ENCODE data around the gene ARAP1.

ARAP1 gene

GRCh38 chr11:72669527-72669926 is 82.7 kb downstream of the ARAP1 start:
- no peak overlapping the region for H3K4me3 ChIP-seq (ENCODE audit: low read depth, low read length)
- TF ChIP-seq, protein P1, sequence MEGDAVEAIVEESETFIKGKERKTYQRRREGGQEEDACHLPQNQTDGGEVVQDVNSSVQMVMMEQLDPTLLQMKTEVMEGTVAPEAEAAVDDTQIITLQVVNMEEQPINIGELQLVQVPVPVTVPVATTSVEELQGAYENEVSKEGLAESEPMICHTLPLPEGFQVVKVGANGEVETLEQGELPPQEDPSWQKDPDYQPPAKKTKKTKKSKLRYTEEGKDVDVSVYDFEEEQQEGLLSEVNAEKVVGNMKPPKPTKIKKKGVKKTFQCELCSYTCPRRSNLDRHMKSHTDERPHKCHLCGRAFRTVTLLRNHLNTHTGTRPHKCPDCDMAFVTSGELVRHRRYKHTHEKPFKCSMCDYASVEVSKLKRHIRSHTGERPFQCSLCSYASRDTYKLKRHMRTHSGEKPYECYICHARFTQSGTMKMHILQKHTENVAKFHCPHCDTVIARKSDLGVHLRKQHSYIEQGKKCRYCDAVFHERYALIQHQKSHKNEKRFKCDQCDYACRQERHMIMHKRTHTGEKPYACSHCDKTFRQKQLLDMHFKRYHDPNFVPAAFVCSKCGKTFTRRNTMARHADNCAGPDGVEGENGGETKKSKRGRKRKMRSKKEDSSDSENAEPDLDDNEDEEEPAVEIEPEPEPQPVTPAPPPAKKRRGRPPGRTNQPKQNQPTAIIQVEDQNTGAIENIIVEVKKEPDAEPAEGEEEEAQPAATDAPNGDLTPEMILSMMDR (IDR thresholded peaks at IDR 0.05; ENCODE audit: insufficient read depth, low read length, missing control alignments): no peak
- POLR2A ChIA-PET: no interaction called here
- DNase-seq (ENCODE audit: low read depth, low spot score): no peak
- CTCF ChIA-PET: interaction anchor here (1.3 to 3.4 kb wide), 3 partner anchors 9 to 83 kb away, joined by 3 to 30 read pairs (median 7); no protein-coding TSS in a partner anchor

GRCh38 chr11:72668629-72669347 is 83.4 kb downstream of the ARAP1 start:
- TF ChIP-seq, protein P1 (IDR thresholded peaks at IDR 0.05; ENCODE audit: insufficient read depth, low read length, missing control alignments): no peak
- no peak for DNase-seq (ENCODE audit: low read depth, low spot score)
- H3K4me3 ChIP-seq (ENCODE audit: low read depth, low read length): no peak overlapping the region
- ChIA-PET POLR2A (no interaction called here), CTCF (interaction anchor here (0.8 to 3.5 kb wide), 12 partner anchors 9 to 197 kb away, joined by 3 to 30 read pairs (median 4); no protein-coding TSS in a partner anchor)

GRCh38 chr11:72665911-72666472 is 86.2 kb downstream of the ARAP1 start:
- no peak for DNase-seq (ENCODE audit: low read depth, low spot score)
- H3K4me3 ChIP-seq (ENCODE audit: low read depth, low read length): no peak overlapping the region
- CTCF ChIA-PET: interaction anchor here (0.5 to 3.5 kb wide), 5 partner anchors 19 to 195 kb away, joined by 3 to 13 read pairs (median 3); no protein-coding TSS in a partner anchor
- POLR2A ChIA-PET: no interaction called here
- TF ChIP-seq, protein P1 (IDR thresholded peaks at IDR 0.05; ENCODE audit: insufficient read depth, low read length, missing control alignments): no peak

DNA sequence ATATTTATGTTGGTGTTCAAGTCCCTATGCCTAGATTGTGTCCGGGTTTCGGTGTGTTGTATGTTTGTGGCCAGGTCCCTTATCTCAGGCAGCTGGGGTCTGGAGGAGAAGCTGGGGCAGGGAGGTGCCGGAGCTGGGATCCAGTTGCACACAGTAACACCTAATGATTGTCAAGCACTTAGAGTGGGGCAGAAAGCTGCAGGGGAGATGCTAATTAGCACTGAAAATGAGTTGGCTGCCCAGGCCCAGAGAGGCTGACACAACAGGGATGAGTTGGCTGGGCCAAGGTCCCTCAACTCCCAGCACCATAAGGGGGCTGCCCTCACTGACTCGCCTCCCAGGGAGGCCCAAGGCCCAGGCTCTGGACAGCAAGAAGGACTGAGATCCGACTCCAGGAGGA is 90.2 kb downstream of the ARAP1 start:
- no peak for DNase-seq (ENCODE audit: low read depth, low spot score)
- no peak overlapping the region for H3K4me3 ChIP-seq (ENCODE audit: low read depth, low read length)
- ChIA-PET POLR2A (no interaction called here), CTCF (no interaction called here)
- TF ChIP-seq, protein P1 (IDR thresholded peaks at IDR 0.05; ENCODE audit: insufficient read depth, low read length, missing control alignments): no peak

DNA sequence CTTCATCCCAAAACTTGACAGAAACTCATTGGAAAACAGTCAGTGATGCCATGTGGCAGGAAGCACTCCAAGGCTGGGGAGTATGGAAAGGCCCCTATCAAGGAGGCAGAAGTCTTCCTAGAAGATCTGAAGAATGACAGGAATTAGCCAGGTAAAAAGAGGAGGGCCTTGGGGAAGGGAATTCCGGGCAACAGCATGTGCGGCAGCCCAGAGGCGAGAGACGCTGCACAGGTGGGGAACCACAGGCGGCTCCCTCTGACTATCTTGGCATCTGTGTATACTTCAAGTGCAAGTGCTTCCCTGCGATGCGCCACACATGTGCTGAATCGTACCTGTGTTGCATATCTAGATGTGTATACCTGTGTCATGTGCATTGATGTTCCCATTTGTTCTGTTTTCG is 90.7 kb downstream of the ARAP1 start:
- DNase-seq (ENCODE audit: low read depth, low spot score): no peak
- H3K4me3 ChIP-seq (ENCODE audit: low read depth, low read length): no peak overlapping the region
- TF ChIP-seq, protein P1 (IDR thresholded peaks at IDR 0.05; ENCODE audit: insufficient read depth, low read length, missing control alignments): no peak
- POLR2A ChIA-PET: no interaction called here
- CTCF ChIA-PET: no interaction called here

DNA sequence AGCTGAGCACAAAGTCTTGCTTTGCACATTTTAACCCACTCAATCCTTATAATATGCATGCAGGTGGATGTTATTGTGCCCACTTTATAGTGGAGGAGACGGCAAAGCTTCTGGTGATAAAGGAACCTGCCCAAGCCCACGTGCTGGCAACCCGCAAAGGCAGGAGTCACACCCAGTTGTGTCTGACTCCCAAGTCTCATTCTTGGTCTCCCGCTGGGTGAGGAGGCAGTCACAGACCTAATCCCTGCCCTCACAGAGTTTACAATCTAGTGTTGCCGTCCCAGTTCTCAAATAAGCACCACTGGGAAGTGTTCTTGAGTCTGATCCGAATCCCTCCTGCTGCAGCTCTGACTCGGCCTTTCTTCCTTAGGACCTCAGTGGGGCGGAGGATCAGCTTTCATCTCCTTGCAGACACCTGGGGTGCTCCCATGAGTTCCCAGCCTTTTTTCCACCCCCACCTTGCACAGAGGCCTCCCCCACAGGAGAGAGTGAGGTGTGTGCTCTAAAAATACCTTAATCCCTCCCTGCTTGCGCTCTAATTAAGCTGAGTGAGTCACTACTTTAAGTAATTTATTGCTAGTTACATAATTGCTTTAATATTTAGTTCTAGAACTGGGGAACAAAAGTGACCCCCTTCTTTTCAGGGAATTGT is 93.1 kb downstream of the ARAP1 start:
- no peak for DNase-seq (ENCODE audit: low read depth, low spot score)
- POLR2A ChIA-PET: no interaction called here
- no peak overlapping the region for H3K4me3 ChIP-seq (ENCODE audit: low read depth, low read length)
- TF ChIP-seq, protein P1 (IDR thresholded peaks at IDR 0.05; ENCODE audit: insufficient read depth, low read length, missing control alignments): no peak
- CTCF ChIA-PET: interaction anchor here (0.8 to 2.6 kb wide), 7 partner anchors 9 to 188 kb away, joined by 3 to 8 read pairs (median 4); no protein-coding TSS in a partner anchor

All from AG04449 (cell line).